Measurements from ENCODE around the gene TUBA4B. TPM values are rescaled to one million over a fixed set of nuclear protein-coding genes. Genes with fewer than 3 reads are reported as not detected.

TUBA4B gene
- total and polyA plus RNA-seq, 2 of the 4 experiments (the other 2 are of a cell fraction): not detected

GRCh38 chr2:219261024-219261855 lies 8.2 kb downstream of the TUBA4B start:
- Histone ChIP-seq H3K9me3 (ENCODE audit: control insufficient read depth, insufficient read depth, low read length) (no peaks in the 10 kb centered on the region), H2BK20ac (ENCODE audit: low read depth, low read length) (no peak overlapping the region), H3K9me1 (ENCODE audit: insufficient read depth, low read length) (no peaks in the 10 kb centered on the region), H3K18ac (ENCODE audit: low read depth, low read length) (no peak overlapping the region), H3K14ac (replicated peaks; ENCODE audit: low read depth, low read length) (no peak overlapping the region), H2BK15ac (ENCODE audit: low read depth, low read length) (no peak overlapping the region), H3K79me1 (ENCODE audit: low read depth in 1 of 2, low read length in 2 of 2) (no peaks in the 10 kb centered on the region), H3K4me2 (ENCODE audit: low read depth, low read length) (no peak overlapping the region), H2AK5ac (ENCODE audit: low read depth, low read length) (no peak overlapping the region), H3K56ac (ENCODE audit: extremely low read depth, insufficient read depth, low read length) (no peak overlapping the region), H3K4me3 (ENCODE audit: insufficient read depth, low read depth, low read length) (no peak overlapping the region), H2AFZ (replicated peaks; ENCODE audit: low read length, poor library complexity) (no peak overlapping the region), H4K5ac (ENCODE audit: low read depth, low read length) (no peak overlapping the region), H3K4ac (ENCODE audit: low read depth, low read length) (no peak overlapping the region), H3K27ac (ENCODE audit: insufficient read depth, low read length) (no peak overlapping the region), H3K36me3 (ENCODE audit: control insufficient read depth, insufficient read depth, low read length) (no peaks in the 10 kb centered on the region), H4K91ac (ENCODE audit: insufficient read depth, low read depth, low read length) (no peak overlapping the region), H4K8ac (ENCODE audit: low read depth in 2 of 2, low read length in 2 of 2) (no peak overlapping the region), H3K23ac (ENCODE audit: low read depth, low read length) (no peak overlapping the region), H2BK5ac (ENCODE audit: low read depth, low read length, poor library complexity, severe bottlenecking) (no peak overlapping the region), H2BK120ac (ENCODE audit: low read depth, low read length) (no peak overlapping the region), H3K9ac (ENCODE audit: low read depth, low read length) (no peak overlapping the region), H3K4me1 (ENCODE audit: control insufficient read depth, insufficient read depth, low read length) (no peaks in the 10 kb centered on the region), H2AK9ac (replicated peaks; ENCODE audit: low read depth, low read length, poor library complexity) (no peak overlapping the region), H4K20me1 (ENCODE audit: insufficient read depth, low read length) (no peaks in the 10 kb centered on the region), H3K27me3 (ENCODE audit: control insufficient read depth, insufficient read depth, low read length) (peaks cover 35% of the 10 kb centered on the region)
- intact Hi-C loops (cut with micrococcal nuclease) (no loop called here), dilution Hi-C loops (cut with HindIII; ENCODE audit: low sequenced_read_pairs, unreplicated experiment) (no loop called here), in situ Hi-C loops (cut with MboI; ENCODE audit: low sequenced_read_pairs) (no loop called here)
- 43% methylated on average over 1 of the region's 5 CpGs; no CpG with 5 or more reads in 1 of the 2 experiments for WGBS, 2 experiments (ENCODE audit: extremely low coverage in 2 of 2, insufficient read length in 1 of 2)
- ChIA-PET POLR2A (ENCODE audit: unreplicated experiment) (no interaction called here), CTCF (interaction anchor here (0.5 kb wide), 1 partner anchor 15 kb away, joined by 3 read pairs; no protein-coding TSS in a partner anchor)
- BruUV-seq (replicated peaks): no TSS peak
- ATAC-seq (ENCODE audit: low read depth): no peak
- DNase-seq: no peak
- no peak for TF ChIP-seq RCOR1 (IDR thresholded peaks at IDR 0.05; ENCODE audit: insufficient replicate concordance, low read length)
- no peak for TF ChIP-seq RFX5 (IDR thresholded peaks at IDR 0.05; ENCODE audit: low read depth, low read length)
- TF ChIP-seq MAZ (IDR thresholded peaks at IDR 0.05; ENCODE audit: borderline replicate concordance, low read depth, low read length): no peak
- no peak for TF ChIP-seq MXI1 (IDR thresholded peaks at IDR 0.05; ENCODE audit: borderline replicate concordance, low read depth, low read length)
- no peak for TF ChIP-seq CTCF (conservative IDR thresholded peaks at IDR 0.05; ENCODE audit: low read depth, low read length)
- TF ChIP-seq CEBPB (IDR thresholded peaks at IDR 0.05; ENCODE audit: low read depth, low read length): no peak
- TF ChIP-seq FOS (IDR thresholded peaks at IDR 0.05; ENCODE audit: low read depth, low read length): no peak
- no peak for TF ChIP-seq MAFK (IDR thresholded peaks at IDR 0.05; ENCODE audit: low read depth, low read length)
- no peak for TF ChIP-seq RAD21 (IDR thresholded peaks at IDR 0.05; ENCODE audit: low read length)
- no peak for TF ChIP-seq CHD1 (IDR thresholded peaks at IDR 0.05; ENCODE audit: low read depth, low read length)
- no peak for TF ChIP-seq USF2 (IDR thresholded peaks at IDR 0.05; ENCODE audit: low read depth, low read length)
- no peak for TF ChIP-seq SMC3 (IDR thresholded peaks at IDR 0.05; ENCODE audit: low read depth, low read length)
- no peak for TF ChIP-seq ELK1 (IDR thresholded peaks at IDR 0.05; ENCODE audit: borderline replicate concordance, low read depth, low read length)
- TF ChIP-seq BHLHE40 (IDR thresholded peaks at IDR 0.05; ENCODE audit: low read depth, low read length): no peak
- TF ChIP-seq NFE2L2 (IDR thresholded peaks at IDR 0.05; ENCODE audit: low read depth, low read length): no peak
